ENCODE results near the gene CAVIN2.

The CAVIN2 gene

DNA sequence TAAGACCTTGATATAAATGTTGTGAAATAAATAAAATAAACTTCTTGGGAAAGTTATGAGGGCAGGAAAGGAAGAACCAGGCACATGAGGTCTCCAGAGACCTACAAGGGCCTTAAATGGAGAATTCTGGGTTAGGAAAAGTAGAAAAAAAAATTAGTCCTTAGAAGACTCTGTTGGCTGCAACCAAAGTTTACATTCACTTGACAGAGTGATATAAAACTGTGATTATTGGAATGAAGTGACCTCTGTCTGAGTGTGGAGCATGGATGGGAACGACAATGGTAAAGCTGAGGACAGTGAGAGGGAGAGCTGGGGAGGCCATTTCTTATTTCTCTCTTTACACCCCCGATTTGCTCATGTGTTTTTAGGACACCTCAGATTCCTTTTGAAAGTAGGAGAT, 29.0 kb upstream of the CAVIN2 start:
- no peak overlapping the region for H3K4me3 Mint-ChIP-seq
- no peak for ATAC-seq
- no peaks in the 10 kb centered on the region for H3K9me3 Mint-ChIP-seq
- H3K27me3 Mint-ChIP-seq = peaks cover 5% of the 10 kb centered on the region
- DNase-seq = no peak
- no peak overlapping the region for H3K27ac Mint-ChIP-seq
- H3K36me3 Mint-ChIP-seq (ENCODE audit: low read depth) = no peaks in the 10 kb centered on the region
- H3K4me1 Mint-ChIP-seq = no peaks in the 10 kb centered on the region

DNA sequence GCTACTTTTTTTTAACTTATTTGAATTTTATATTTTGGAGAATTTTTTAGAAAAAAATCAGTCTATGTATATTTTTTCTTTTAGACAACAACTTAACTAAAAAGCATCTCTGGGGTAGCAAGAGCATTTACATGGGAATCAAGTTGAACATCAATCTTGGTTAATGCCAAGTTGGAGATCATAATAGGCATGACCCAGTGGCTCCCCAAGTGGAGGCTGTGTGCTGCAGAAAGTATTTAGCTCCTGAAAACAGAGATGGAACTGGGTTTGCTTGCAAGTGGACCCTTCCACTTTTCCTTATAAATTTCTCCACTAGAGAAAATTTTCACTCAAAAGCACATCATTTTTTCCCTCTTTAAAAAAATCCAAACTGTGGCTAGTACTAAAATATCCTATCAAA, 23.9 kb upstream of the CAVIN2 start:
- H3K4me3 Mint-ChIP-seq = no peak overlapping the region
- DNase-seq = no peak
- H3K9me3 Mint-ChIP-seq = no peaks in the 10 kb centered on the region
- ATAC-seq = no peak
- H3K27me3 Mint-ChIP-seq = peaks cover 2% of the 10 kb centered on the region
- no peaks in the 10 kb centered on the region for H3K4me1 Mint-ChIP-seq
- no peaks in the 10 kb centered on the region for H3K36me3 Mint-ChIP-seq (ENCODE audit: low read depth)
- H3K27ac Mint-ChIP-seq = no peak overlapping the region

DNA sequence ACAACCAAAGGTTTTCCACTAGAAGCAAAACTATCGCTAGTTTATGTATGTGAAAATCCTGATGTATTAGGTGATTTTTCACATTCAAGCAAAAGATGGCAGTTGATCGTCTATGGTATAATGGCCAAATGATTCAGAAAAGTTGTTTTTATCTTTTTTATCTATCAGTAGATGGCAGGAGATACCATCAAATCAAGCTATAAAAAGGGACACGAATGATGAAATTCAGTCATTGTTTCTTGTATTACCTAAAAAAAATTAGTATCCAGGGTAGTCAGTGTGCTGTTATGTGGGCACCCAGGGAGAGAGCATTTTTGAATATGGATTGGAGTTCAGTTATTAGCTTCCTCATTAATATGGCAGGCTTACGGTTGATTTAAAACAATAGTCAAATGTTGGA, 22.9 kb upstream of the CAVIN2 start:
- Mint-ChIP-seq H3K27me3 (peaks cover 2% of the 10 kb centered on the region), H3K36me3 (ENCODE audit: low read depth) (no peaks in the 10 kb centered on the region), H3K4me3 (no peak overlapping the region), H3K9me3 (no peaks in the 10 kb centered on the region), H3K4me1 (no peaks in the 10 kb centered on the region), H3K27ac (no peak overlapping the region)
- DNase-seq = no peak
- no peak for ATAC-seq

DNA sequence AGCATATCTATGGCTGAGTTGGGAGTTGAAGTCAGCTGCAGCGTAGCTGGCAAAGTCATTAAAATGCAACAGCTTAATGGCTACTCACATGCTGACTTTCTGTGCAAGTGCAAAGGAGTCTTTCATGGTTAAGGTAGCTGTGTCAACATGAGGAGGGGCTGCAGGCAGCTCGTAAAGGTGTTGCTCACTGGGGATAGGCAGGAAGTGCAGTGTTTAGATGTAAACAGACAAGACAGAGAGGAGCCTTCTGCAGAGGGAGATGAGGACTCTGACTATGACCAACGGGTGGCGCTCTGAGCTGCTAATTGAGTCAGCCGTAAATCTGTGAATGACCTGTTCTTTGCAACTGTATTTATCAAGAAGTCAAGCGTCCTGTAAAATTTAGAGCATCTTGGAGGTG, 22.3 kb upstream of the CAVIN2 start:
- Mint-ChIP-seq H3K27me3 (no peaks in the 10 kb centered on the region), H3K27ac (no peak overlapping the region), H3K4me1 (no peaks in the 10 kb centered on the region), H3K4me3 (no peak overlapping the region), H3K9me3 (no peaks in the 10 kb centered on the region), H3K36me3 (ENCODE audit: low read depth) (no peaks in the 10 kb centered on the region)
- DNase-seq (no peak), ATAC-seq (no peak)

DNA sequence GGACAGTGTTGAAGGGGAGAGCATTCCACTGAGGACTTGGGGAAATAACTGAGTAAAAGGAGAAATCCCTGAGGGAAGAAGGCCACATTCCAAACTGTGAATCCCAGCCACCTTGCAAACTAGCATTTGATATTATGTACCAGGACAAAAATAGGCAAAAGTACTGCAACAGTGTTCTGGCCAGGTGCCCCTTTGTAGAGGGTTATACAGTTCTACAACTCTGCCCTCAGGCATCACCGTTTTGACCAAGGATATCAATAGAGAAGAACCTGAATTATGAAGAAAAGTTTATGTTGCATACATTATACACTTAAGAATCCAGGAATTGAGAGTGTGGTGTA, 20.6 kb upstream of the CAVIN2 start:
- DNase-seq (no peak), ATAC-seq (no peak)
- Mint-ChIP-seq H3K4me1 (no peaks in the 10 kb centered on the region), H3K27ac (no peak overlapping the region), H3K9me3 (no peaks in the 10 kb centered on the region), H3K4me3 (no peak overlapping the region), H3K27me3 (no peaks in the 10 kb centered on the region), H3K36me3 (ENCODE audit: low read depth) (no peaks in the 10 kb centered on the region)

DNA sequence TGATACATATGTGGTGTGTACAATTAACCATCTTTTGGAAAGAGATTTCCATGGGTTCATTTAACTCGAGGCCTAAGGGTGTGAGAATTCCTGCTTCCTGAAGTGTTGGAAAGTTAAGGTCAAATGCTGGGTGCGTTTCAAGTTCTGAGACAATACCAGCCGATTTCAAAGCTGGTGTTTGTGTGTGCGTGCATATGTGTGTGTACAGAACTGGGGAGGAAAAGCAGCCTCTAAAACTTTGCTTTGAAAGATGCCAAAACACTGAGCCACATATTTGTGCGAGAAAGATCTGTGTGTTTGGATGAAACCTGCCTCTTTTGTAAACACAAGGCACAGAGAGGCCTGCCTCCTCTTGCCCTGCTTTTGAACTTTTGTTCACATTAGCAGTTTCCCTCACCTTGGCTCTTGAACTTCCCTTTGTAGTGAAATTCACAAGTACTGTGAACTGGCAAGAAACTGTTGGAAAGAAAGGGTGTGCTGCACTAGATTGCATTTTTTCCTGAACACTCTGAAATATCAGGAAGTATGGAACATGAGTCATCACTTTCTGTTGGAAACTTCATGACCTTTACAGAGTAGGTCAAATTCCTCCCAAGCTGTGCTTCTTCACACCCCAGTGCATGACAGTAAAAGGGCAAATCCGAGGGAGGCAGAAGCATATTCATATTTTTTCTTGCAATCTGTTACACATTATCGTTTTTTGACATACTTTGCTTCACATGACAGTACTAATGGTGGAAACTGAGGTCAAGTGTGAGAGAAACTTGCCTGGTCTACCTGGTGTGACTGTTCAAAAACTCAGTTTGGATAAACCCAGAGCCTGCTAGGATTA, 20.0 kb upstream of the CAVIN2 start:
- H3K4me3 Mint-ChIP-seq = no peak overlapping the region
- no peaks in the 10 kb centered on the region for H3K9me3 Mint-ChIP-seq
- no peak overlapping the region for H3K27ac Mint-ChIP-seq
- DNase-seq = no peak
- no peaks in the 10 kb centered on the region for H3K36me3 Mint-ChIP-seq (ENCODE audit: low read depth)
- H3K27me3 Mint-ChIP-seq = no peaks in the 10 kb centered on the region
- ATAC-seq = no peak
- no peaks in the 10 kb centered on the region for H3K4me1 Mint-ChIP-seq

DNA sequence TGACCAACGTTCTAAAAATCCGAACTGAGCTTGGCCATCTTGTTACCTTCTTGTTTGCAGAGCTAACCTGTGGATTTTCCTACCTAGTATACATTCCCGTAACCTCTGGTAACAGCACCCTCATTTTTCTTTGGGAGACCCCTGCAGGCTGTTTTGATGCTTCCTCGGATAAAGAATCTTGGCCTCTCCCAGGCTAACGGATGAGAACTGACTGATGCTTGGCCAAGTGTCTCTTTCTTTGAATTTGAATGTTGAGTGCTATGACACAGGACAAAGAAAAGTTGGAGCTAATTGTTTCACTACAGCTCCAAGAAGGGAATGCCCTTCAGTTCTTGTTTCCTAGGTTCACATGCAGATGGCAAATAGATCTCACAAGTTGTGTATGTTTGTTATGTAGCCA, 19.3 kb upstream of the CAVIN2 start:
- ATAC-seq = no peak
- Mint-ChIP-seq H3K4me1 (no peaks in the 10 kb centered on the region), H3K27ac (no peak overlapping the region), H3K36me3 (ENCODE audit: low read depth) (no peaks in the 10 kb centered on the region), H3K4me3 (no peak overlapping the region), H3K27me3 (no peaks in the 10 kb centered on the region), H3K9me3 (no peaks in the 10 kb centered on the region)
- no peak for DNase-seq

DNA sequence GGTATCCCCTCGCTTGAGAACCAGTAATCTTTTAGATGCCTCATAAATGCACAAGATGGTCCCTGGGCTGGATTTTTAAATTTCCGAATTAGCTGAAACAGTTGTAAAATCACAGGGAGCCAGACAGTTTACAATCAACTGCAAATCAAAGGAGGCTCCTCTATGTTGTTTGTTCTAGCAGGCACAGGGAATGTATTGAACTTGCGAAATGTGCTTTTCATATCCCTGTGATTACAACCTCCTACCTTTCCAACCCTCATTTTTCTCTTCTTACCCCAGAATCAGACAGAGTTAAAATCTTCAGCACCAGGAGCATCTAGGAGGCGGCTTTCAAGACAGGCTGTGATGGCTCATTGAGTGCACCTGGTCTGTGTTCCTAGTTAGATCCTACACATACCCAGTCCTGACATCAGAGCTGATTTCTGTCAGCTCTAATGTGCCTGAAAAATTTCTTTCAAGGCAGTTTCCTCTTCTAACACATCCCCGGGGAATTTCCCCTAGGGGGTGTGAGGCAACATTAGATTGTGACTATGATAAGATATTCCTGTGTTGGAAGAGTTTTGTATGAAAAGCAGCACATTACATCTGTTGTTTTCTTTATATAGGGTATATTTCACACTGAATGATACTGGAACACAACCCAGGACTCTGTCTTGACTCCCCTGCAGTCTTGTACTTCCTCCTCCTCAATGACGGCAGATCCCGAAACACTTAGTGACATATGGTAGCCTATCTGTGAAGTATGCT, 17.9 kb upstream of the CAVIN2 start:
- H3K4me1 Mint-ChIP-seq = no peaks in the 10 kb centered on the region
- H3K27ac Mint-ChIP-seq = no peak overlapping the region
- no peak for ATAC-seq
- no peak for DNase-seq
- H3K4me3 Mint-ChIP-seq = no peak overlapping the region
- H3K9me3 Mint-ChIP-seq = no peaks in the 10 kb centered on the region
- no peaks in the 10 kb centered on the region for H3K27me3 Mint-ChIP-seq
- H3K36me3 Mint-ChIP-seq (ENCODE audit: low read depth) = no peaks in the 10 kb centered on the region

DNA sequence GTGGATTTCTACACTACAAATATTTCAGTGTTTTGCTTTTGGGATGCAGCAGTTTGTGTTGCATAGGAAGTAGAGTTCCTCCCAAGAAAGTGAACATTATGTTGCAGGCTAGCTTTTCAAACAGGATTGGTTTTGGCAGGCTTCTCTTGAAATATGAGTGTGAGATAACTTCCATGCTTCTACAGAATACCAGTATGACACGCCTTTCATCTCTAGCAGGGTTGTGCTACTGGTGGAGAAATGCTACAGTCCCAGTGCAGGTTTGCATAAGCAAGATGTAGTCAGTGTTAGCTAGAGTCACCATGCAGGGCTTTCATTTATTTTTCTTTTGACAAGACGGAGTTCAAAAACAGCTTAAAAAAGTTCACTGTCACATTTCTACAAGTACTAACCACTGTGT, 17.1 kb upstream of the CAVIN2 start:
- no peak overlapping the region for H3K27ac Mint-ChIP-seq
- H3K36me3 Mint-ChIP-seq (ENCODE audit: low read depth) = no peaks in the 10 kb centered on the region
- no peaks in the 10 kb centered on the region for H3K27me3 Mint-ChIP-seq

DNA sequence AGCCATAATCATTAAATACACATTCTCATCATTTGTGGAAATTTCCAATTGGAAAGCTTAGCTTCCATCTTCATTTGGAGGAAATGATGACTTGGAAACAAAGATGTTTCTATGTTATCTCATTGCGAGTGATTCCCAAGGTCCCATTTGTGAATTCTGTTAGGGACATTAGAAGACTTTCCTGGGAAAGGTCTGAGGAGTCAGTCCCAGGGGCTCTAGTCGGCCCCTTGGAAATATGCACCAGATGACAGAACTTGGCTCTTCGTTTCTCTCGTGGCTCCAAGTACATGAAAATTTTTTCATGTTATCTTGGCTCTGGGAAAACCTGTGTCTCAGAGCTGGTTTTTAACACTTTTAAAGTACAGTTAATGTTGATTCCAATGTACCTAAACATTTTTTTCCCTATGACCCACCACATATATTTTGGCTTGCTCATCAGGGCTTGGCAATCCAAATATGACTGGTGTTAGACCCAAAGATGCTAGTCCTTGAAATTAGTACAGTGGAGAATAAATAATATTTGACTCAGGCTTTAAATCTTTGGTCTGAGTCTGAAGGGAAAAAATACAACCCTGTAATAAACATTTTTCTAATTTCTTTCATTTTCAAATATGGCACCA, 15.4 kb upstream of the CAVIN2 start:
- Mint-ChIP-seq H3K27me3 (no peaks in the 10 kb centered on the region), H3K9me3 (no peaks in the 10 kb centered on the region), H3K4me3 (no peak overlapping the region), H3K36me3 (ENCODE audit: low read depth) (no peaks in the 10 kb centered on the region), H3K27ac (no peak overlapping the region), H3K4me1 (no peaks in the 10 kb centered on the region)
- no peak for DNase-seq
- ATAC-seq = no peak

More for the DNA sequence above, 17.1 kb upstream of the CAVIN2 start:
- Mint-ChIP-seq H3K4me3 (no peak overlapping the region), H3K9me3 (no peaks in the 10 kb centered on the region), H3K4me1 (no peaks in the 10 kb centered on the region)
- DNase-seq (no peak), ATAC-seq (no peak)

DNA sequence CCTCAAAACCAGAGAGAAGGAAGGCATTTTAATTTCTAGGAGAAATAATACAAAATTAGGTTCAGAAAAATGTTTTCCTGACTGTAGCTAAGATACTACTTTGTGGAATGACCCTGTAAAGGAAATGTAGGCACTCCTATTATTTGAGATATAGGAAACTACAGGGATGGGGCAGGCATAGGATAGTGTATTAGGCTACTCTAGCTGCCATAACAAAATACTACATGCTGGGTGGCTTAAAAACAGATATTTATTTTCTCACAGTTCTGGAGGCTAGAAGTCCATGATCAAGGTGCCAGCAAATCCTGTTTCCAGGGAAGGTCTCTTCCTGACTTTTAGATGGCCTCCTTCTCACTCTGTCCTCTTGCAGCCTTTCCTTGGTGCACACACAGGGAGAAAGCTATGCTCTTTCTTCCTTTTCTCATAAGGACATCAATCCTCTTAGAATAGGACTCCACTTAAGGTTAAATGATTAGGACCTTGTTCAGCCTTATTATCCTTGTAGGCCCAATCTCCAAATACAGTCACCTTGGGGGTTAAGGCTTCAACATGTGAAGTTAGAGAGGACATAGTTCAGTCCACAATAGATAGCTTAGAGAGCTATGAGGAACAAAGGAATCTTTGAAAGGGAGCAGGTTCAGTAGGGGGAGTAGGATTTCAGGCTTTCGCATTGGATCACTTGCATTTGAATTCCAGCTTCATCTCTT, 14.0 kb upstream of the CAVIN2 start:
- H3K27me3 Mint-ChIP-seq = no peaks in the 10 kb centered on the region
- no peak for DNase-seq
- H3K4me1 Mint-ChIP-seq = no peaks in the 10 kb centered on the region
- H3K9me3 Mint-ChIP-seq = no peaks in the 10 kb centered on the region
- no peak overlapping the region for H3K27ac Mint-ChIP-seq
- H3K4me3 Mint-ChIP-seq = no peak overlapping the region
- H3K36me3 Mint-ChIP-seq (ENCODE audit: low read depth) = no peaks in the 10 kb centered on the region
- no peak for ATAC-seq

DNA sequence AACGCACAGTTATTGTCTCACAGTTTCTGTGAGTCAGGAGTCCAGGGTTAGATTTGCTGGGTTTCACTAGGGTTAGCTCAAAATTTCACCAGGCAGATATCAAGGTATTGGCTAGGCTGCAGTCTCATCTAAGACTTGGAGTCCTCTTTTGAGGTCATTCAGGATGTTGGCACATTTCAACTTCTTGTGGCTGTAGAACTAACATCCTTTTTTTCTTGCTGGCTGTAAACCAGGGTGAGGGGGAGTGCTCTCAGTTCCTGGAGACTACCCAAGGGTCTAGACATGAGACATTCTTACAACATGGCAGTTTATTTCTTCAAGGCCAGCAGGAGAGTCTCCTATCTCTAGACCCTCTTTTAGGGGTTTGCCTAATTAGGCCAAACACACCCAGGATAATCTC, 12.8 kb upstream of the CAVIN2 start:
- no peaks in the 10 kb centered on the region for H3K27me3 Mint-ChIP-seq
- no peaks in the 10 kb centered on the region for H3K36me3 Mint-ChIP-seq (ENCODE audit: low read depth)
- DNase-seq (no peak), ATAC-seq (no peak)
- no peak overlapping the region for H3K27ac Mint-ChIP-seq
- no peaks in the 10 kb centered on the region for H3K9me3 Mint-ChIP-seq
- H3K4me1 Mint-ChIP-seq = no peaks in the 10 kb centered on the region
- H3K4me3 Mint-ChIP-seq = no peak overlapping the region

DNA sequence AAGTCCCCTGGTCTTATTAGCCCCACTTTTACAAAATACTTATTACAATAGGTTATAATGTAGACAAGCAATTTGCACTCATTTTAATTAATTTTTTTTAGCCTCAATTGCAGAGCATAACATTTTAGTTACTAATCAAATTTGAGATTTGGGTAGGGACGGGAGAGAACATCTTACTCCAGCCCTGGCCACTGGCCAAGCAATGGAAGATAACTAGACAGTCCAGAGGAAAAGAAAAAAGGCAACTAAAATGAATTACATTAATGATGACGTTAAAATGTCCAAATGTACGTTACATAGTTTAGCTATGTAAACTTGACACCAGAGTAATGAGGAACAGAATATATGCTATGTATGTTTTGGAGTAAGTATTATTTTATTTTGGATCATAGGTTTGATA, 11.0 kb upstream of the CAVIN2 start:
- Mint-ChIP-seq H3K36me3 (ENCODE audit: low read depth) (no peaks in the 10 kb centered on the region), H3K4me1 (no peaks in the 10 kb centered on the region), H3K27me3 (no peaks in the 10 kb centered on the region), H3K9me3 (no peaks in the 10 kb centered on the region), H3K27ac (no peak overlapping the region), H3K4me3 (no peak overlapping the region)
- no peak for ATAC-seq
- DNase-seq = no peak

DNA sequence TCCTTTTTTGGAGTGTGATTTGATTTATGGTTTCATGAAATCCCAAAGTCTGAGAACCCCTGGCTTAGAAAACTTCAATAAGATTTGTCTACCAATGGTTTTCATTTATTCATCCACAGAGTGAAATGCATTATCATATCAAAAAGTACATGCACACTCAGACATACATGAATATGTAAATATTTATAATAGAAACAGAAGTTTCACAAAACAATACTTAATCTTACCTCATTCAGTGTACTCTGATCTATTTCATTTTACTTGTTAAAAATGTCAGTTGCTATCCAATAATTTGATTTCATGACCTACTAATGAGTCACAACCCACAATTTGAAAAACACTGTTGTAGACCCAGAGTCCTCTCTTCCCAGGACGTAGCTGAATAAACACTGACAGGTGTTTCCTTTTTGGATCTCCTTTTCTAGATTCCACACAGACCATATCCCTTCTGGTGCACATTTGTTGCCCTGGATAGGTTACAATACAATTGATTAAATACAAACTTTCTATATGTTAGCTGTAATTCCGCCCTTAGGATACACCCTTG, 10.4 kb upstream of the CAVIN2 start:
- DNase-seq (no peak), ATAC-seq (no peak)
- H3K27ac Mint-ChIP-seq = no peak overlapping the region
- no peaks in the 10 kb centered on the region for H3K27me3 Mint-ChIP-seq
- H3K36me3 Mint-ChIP-seq (ENCODE audit: low read depth) = no peaks in the 10 kb centered on the region
- H3K9me3 Mint-ChIP-seq = no peaks in the 10 kb centered on the region
- no peaks in the 10 kb centered on the region for H3K4me1 Mint-ChIP-seq
- H3K4me3 Mint-ChIP-seq = no peak overlapping the region

Data from activated naive CD8-positive, alpha-beta T cell treated with anti-CD3 and anti-CD28 coated beads, Interleukin-2, amount 50 U/mL, for 24 hours (primary cell).